GM23248 (cell line): ENCODE measurements around the gene PSME1. TPM values are rescaled to one million over a fixed set of nuclear protein-coding genes. Genes with fewer than 3 reads are reported as not detected.
"Not testable (repeated sequence)": the region's sequence is repeated elsewhere in the genome, so short reads cannot be mapped to it uniquely, and the experiment has no call there.

Source experiments
- DNase-seq: peaks from one replicate; pipeline ENCODE4 v3.0.0-alpha.2; 2015
- H2AFZ ChIP-seq: fragments of 200-600 bp; sonication (generic); 2 replicates; pipeline ENCODE4 v1.6.1; 2016; ENCODE audit warnings: antibody characterized with exemption
- H3F3A ChIP-seq: fragments of 200-600 bp; sonication (generic); 2 replicates; pipeline ENCODE4 v1.6.1; 2016; ENCODE audit warnings: mild to moderate bottlenecking, antibody characterized with exemption, mixed run types; ENCODE audit not compliant: insufficient read depth
- H3K27ac ChIP-seq: fragments of 200-600 bp; sonication (generic); 2 replicates; pipeline ENCODE4 v1.5.1; 2016; ENCODE audit warnings: mild to moderate bottlenecking
- H3K27me3 ChIP-seq: fragments of 200-600 bp; sonication (generic); replicated peaks from 2 replicates; pipeline ENCODE4 v1.6.1; 2016; ENCODE audit warnings: mild to moderate bottlenecking; ENCODE audit not compliant: insufficient read depth
- H3K36me3 ChIP-seq: fragments of 200-600 bp; sonication (generic); 2 replicates; pipeline ENCODE4 v1.6.1; 2016; ENCODE audit warnings: low read depth, mild to moderate bottlenecking
- H3K4me1 ChIP-seq: fragments of 200-600 bp; sonication (generic); 2 replicates; pipeline ENCODE4 v1.6.1; 2016; ENCODE audit warnings: mild to moderate bottlenecking; ENCODE audit not compliant: insufficient read depth
- H3K4me2 ChIP-seq: fragments of 200-600 bp; sonication (generic); one replicate; pipeline ENCODE4 v1.6.1; 2016; ENCODE audit warnings: mild to moderate bottlenecking; ENCODE audit not compliant: unreplicated experiment
- H3K4me3 ChIP-seq: fragments of 200-600 bp; sonication (generic); 2 replicates; pipeline ENCODE4 v1.5.1; 2016; ENCODE audit warnings: mild to moderate bottlenecking
- H3K79me2 ChIP-seq: fragments of 200-600 bp; sonication (generic); 2 replicates; pipeline ENCODE4 v1.6.1; 2016; ENCODE audit warnings: mild to moderate bottlenecking; ENCODE audit not compliant: insufficient read depth
- H3K9ac ChIP-seq: fragments of 200-600 bp; sonication (generic); 2 replicates; pipeline ENCODE4 v1.6.1; 2016; ENCODE audit warnings: mild to moderate bottlenecking
- H3K9me2 ChIP-seq: fragments of 200-600 bp; sonication (generic); 2 replicates; pipeline ENCODE4 v1.6.1; 2016; ENCODE audit warnings: mixed run types, mild to moderate bottlenecking, moderate library complexity; ENCODE audit not compliant: insufficient read depth
- H3K9me3 ChIP-seq: fragments of 200-600 bp; sonication (generic); one replicate; pipeline ENCODE4 v1.6.1; 2017; ENCODE audit warnings: low read depth
- H4K20me1 ChIP-seq: fragments of 200-600 bp; sonication (generic); 2 replicates; pipeline ENCODE4 v1.6.0; 2016; ENCODE audit not compliant: insufficient read depth
- EZH2 ChIP-seq: fragments of 200-600 bp; sonication (generic); IDR thresholded peaks from 2 replicates; pipeline ENCODE4 v1.6.1; 2018; ENCODE audit warnings: antibody characterized with exemption, mild to moderate bottlenecking; ENCODE audit not compliant: insufficient read depth, poor library complexity, severe bottlenecking
- EZH2phosphoT487 ChIP-seq: fragments of 200-600 bp; sonication (generic); IDR thresholded peaks from 2 replicates; pipeline ENCODE4 v1.6.1; 2018; ENCODE audit warnings: antibody characterized with exemption, moderate library complexity, mild to moderate bottlenecking, low read depth; ENCODE audit not compliant: insufficient read depth
- WGBS, 2 experiments: methylation state at CpG; one replicate each; pipeline ENCODE4 v1.1.6; 2015 to 2017; ENCODE audit warnings: low lambda C conversion rate in 2 of 2, low coverage in 1 of 2; ENCODE audit errors: missing lambda C conversion rate in 2 of 2; 5-methylcytosine and 5-hydroxymethylcytosine counted together
- in situ Hi-C: fragments of 300-500 bp; cut with MboI; formaldehyde crosslinking; loops from 2 replicates; pipeline ENCODE4 v1.15.0; 2020
- polyA plus RNA-seq: library from polyadenylated mRNA; unstranded; fragments of >200 nt; fragmentation: Nextera tagmentation; extraction: Ambion mirVana; gene quantifications from 2 replicates; pipeline ENCODE4 v1.2.1, GENCODE V29; 2016
- total RNA-seq: library from RNA; depleted of rRNA; stranded (reverse); fragments of >200 nt; shearing (Covaris generic); gene quantifications from 2 replicates; pipeline ENCODE4 v1.2.3, GENCODE V29; 2014

Gene PSME1
- total and polyA plus RNA-seq, 2 experiments from 2014 or later: 58.9 to 144 TPM

GRCh38 chr14:24103451-24103850, 32.5 kb upstream of the PSME1 start:
- Histone ChIP-seq H3K79me2 (no peaks in the 10 kb centered on the region), H4K20me1 (no peaks in the 10 kb centered on the region), H3K9ac (no peak overlapping the region), H3K4me1 (0 out of 2 replicates have a peak, but pooled peaks cover 5% of the 10 kb centered on the region), H2AFZ (no peak overlapping the region), H3K27me3 (no peaks in the 10 kb centered on the region), H3F3A (peaks cover 30% of the 10 kb centered on the region), H3K9me3 (no peaks in the 10 kb centered on the region), H3K4me2 (no peak overlapping the region), H3K27ac (no peak overlapping the region), H3K36me3 (peaks cover 42% of the 10 kb centered on the region; the same call in 1 of the 2 replicates), H3K9me2 (no peaks in the 10 kb centered on the region), H3K4me3 (no peak overlapping the region)
- 92 to 94% methylated on average over 11 to 13 of the region's 13 CpGs for WGBS, 2 experiments
- TF ChIP-seq EZH2phosphoT487 (no peak), EZH2 (no peak)
- in situ Hi-C loops: no loop called here
- no peak for DNase-seq

DNA sequence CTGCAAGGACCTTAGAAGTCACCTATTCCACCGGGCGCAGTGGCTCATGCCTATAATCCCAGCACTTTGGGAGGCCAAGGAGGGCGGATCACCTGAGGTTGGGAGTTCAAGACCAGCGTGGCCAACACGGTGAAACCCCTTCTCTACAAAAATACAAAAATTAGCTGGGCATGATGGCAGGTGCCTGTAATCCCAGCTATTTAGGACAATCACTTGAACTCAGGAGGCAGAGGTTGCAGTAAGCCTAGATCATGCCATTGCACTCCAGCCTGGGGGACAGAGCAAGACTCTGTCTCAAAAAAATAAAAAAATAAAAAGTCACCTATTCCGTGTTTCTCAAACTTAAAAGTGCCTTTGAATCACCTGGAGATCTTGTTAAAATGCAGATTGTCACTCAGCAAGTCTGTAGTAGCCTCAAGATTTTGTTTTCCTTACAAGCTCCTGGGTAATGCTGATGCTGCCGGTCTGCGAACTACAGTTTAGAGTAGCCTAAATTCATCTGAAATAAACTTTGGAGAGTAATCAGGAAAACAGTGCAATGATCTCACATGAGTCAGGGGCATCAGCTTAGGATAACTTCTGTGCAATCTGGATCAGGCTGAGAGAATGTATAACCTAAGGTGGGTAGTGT, 30.3 kb upstream of the PSME1 start:
- peaks cover 30% of the 10 kb centered on the region for H3F3A ChIP-seq
- H3K9me2 ChIP-seq, H3K9me3 ChIP-seq, H3K4me1 ChIP-seq, H3K27me3 ChIP-seq, H3K4me2 ChIP-seq, H2AFZ ChIP-seq, H3K27ac ChIP-seq, in situ Hi-C loops, H4K20me1 ChIP-seq, H3K4me3 ChIP-seq, H3K9ac ChIP-seq, H3K79me2 ChIP-seq: not testable (repeated sequence)
- peak; percentile 10 for DNase-seq
- WGBS, 2 experiments: 87 to 88% methylated on average over 8 of the region's 8 CpGs
- H3K36me3 ChIP-seq: peaks cover 33% of the 10 kb centered on the region; the same call in 1 of the 2 replicates

- 80 to 87% methylated on average over 4 of the region's 4 CpGs for WGBS, 2 experiments
- Histone ChIP-seq H3K9me3 (no peaks in the 10 kb centered on the region), H3K79me2 (no peaks in the 10 kb centered on the region), H3K36me3 (peaks cover 24% of the 10 kb centered on the region; the same call in 1 of the 2 replicates), H3K4me2 (no peak overlapping the region), H3K9me2 (no peaks in the 10 kb centered on the region), H3K27ac (no peak overlapping the region), H2AFZ (no peak overlapping the region), H3K27me3 (no peaks in the 10 kb centered on the region), H3K9ac (no peak overlapping the region), H3K4me1 (0 out of 2 replicates have a peak, but pooled peaks cover 5% of the 10 kb centered on the region), H3K4me3 (no peak overlapping the region), H4K20me1 (no peaks in the 10 kb centered on the region), H3F3A (peaks cover 30% of the 10 kb centered on the region)
- no peak for DNase-seq
- in situ Hi-C loops: no loop called here
- TF ChIP-seq EZH2 (no peak), EZH2phosphoT487 (no peak)
Observed at GRCh38 chr14:24106672-24107271, 29.2 kb upstream of the PSME1 start.

DNA sequence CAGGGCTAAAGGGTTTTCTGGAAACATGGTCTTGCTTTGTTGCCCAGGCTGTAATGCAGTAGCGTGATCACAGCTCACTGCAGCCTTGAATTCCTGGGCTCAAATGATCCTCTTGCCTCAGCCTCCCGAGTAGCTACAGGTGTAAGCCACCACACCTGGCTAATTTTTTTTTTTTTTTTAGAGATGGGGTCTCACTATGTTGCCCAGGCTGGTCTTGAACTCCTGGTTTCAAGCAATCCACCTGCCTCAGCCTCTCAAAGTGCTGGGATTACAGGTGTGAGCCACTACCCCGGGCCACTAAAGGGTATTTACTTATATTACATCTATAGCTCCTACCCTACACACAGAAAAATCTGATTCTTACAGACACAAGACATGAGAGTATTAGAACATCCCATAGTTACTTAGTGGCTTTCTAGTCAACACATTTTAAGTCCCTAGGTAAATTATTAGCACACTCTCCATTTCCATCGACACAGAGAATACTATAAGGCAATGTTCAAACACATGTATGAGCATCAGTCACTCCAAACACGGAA, 27.6 kb upstream of the PSME1 start:
- in situ Hi-C loops: no loop called here
- Histone ChIP-seq H3K27me3 (no peaks in the 10 kb centered on the region), H2AFZ (peak overlapping the region; percentile 54), H3K9ac (no peak overlapping the region), H3K79me2 (no peaks in the 10 kb centered on the region), H3F3A (peaks cover 28% of the 10 kb centered on the region), H3K4me1 (0 out of 2 replicates have a peak, but pooled peaks cover 5% of the 10 kb centered on the region), H3K4me2 (no peak overlapping the region), H3K9me2 (no peaks in the 10 kb centered on the region), H3K9me3 (no peaks in the 10 kb centered on the region), H3K4me3 (no peak overlapping the region), H3K27ac (no peak overlapping the region), H3K36me3 (peaks cover 9% of the 10 kb centered on the region; the same call in 1 of the 2 replicates), H4K20me1 (no peaks in the 10 kb centered on the region)
- DNase-seq: no peak
- 56 to 60% methylated on average over 5 of the region's 5 CpGs for WGBS, 2 experiments
- TF ChIP-seq EZH2 (no peak), EZH2phosphoT487 (no peak)
